Spinal cord (tissue), 10 donors: ENCODE results near the gene CRYBB3. TPM values are rescaled to one million over a fixed set of nuclear protein-coding genes. Genes with fewer than 3 reads are reported as not detected.

Experiments used
- DNase-seq, 6 donors: peaks; one replicate each; pipeline versions ENCODE4 v3.0.0 to v3.0.0-alpha.2; 2013 to 2015; ENCODE audit warnings: low spot score in 6 of 6, low read depth in 4 of 6
- H3K27ac ChIP-seq: one replicate; pipeline ENCODE4 v1.5.1; 2013; ENCODE audit warnings: low read depth, low read length, control low read depth
- H3K27me3 ChIP-seq: one replicate; pipeline ENCODE4 v1.6.1; 2013; ENCODE audit warnings: low read length; ENCODE audit not compliant: control insufficient read depth, insufficient read depth
- H3K36me3 ChIP-seq: one replicate; pipeline ENCODE4 v1.6.1; 2013; ENCODE audit warnings: low read length; ENCODE audit not compliant: control insufficient read depth, insufficient read depth
- H3K4me1 ChIP-seq: one replicate; pipeline ENCODE4 v1.6.1; 2013; ENCODE audit warnings: low read length; ENCODE audit not compliant: control insufficient read depth, insufficient read depth
- H3K4me3 ChIP-seq: one replicate; pipeline ENCODE4 v1.5.1; 2013; ENCODE audit warnings: low read depth, low read length, control low read depth
- H3K9me3 ChIP-seq: one replicate; pipeline ENCODE4 v1.6.1; 2013; ENCODE audit warnings: low read length; ENCODE audit not compliant: control insufficient read depth, insufficient read depth
- WGBS: methylation state at CpG from one replicate; pipeline ENCODE4 v1.1.5; 2013; ENCODE audit warnings: missing lambda C conversion rate; ENCODE audit not compliant: insufficient coverage; 5-methylcytosine and 5-hydroxymethylcytosine counted together
- long read RNA-seq, 4 donors: transcript quantifications; one replicate each; lab custom pipeline, GENCODE V29; 2026
- polyA plus RNA-seq, 2 donors: library from polyadenylated mRNA; unstranded; fragments of 120-200 nt; gene quantifications; one replicate each; pipeline ENCODE4 v1.2.1, GENCODE V29; 2013; ENCODE audit not compliant: insufficient read length in 2 of 2
- total RNA-seq, 2 donors: library from RNA; depleted of rRNA in 1 of 2; stranded (reverse); fragments of 120-200 nt in 1 of 2; fragments of >200 nt in 1 of 2; gene quantifications; one replicate each; pipeline versions ENCODE4 v1.2.3 to v1.2.4, GENCODE V29; 2013 to 2014
- donor health status: healthy.

Gene CRYBB3
- total RNA-seq: under 1 TPM in 1 of 2 donors, not detected in 1; 0.28 TPM
- 1 to 10 TPM in 1 of 2 donors, under 1 TPM in 1; 0.60 to 1.6 TPM for polyA plus RNA-seq
- long read RNA-seq, donor 1: 0 reads
- long read RNA-seq, donor 2: 0 reads
- long read RNA-seq, donor 3: 0 reads
- long read RNA-seq, donor 4: 0 reads

DNA sequence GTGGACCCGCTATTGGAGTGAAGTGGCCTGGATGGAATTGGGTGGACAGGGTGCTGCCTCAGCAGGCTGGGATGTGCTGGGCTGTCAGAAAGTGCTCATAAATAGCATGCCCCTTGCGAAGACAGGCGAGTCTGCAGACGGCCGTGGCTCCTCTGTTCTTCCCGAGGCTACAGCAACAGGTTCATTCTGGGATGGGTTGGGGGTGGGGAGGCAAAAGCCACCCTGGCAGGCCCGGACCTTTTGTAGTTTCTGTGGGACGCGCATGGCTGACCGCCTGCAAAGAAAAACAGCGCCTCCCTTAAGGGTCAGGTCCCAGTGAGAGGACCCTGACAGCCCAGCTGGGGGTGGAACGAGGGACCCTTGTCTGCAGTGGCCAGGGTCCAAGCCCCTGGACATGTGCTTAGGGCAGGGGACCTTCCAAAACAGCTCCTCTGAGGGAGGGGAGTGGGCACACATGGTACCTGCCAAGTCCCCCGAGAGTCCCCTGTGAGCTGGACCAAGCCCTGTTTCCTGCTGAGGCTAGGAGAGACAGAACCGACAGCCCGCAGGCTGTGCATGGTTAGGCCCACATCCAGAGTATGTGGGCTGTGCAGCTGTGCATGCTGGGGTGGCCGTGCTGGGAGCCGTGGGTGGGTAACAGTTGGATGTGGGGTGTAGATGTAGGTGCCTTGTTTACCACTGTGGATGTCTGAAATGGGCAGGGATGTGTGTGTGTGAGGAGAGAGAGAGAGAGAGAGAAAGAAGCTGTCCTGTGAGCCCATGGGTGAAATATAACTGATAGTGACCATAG, at the start of gene CRYBB3:
CRYBB3 (plus strand) TSS at position 128 of the 790 bp plus-strand sequence. CDS start 1,539 bp downstream, outside the sequence.
- WGBS: 51% methylated on average over 17 of the region's 17 CpGs
- Histone ChIP-seq H3K9me3 (no peaks in the 10 kb centered on the region), H3K27me3 (no peaks in the 10 kb centered on the region), H3K36me3 (peaks cover 14% of the 10 kb centered on the region), H3K4me1 (peaks cover 7% of the 10 kb centered on the region), H3K27ac (no peak within 1 kb of the TSS), H3K4me3 (no peak within 1 kb of the TSS)
- DNase-seq: no peak

DNA sequence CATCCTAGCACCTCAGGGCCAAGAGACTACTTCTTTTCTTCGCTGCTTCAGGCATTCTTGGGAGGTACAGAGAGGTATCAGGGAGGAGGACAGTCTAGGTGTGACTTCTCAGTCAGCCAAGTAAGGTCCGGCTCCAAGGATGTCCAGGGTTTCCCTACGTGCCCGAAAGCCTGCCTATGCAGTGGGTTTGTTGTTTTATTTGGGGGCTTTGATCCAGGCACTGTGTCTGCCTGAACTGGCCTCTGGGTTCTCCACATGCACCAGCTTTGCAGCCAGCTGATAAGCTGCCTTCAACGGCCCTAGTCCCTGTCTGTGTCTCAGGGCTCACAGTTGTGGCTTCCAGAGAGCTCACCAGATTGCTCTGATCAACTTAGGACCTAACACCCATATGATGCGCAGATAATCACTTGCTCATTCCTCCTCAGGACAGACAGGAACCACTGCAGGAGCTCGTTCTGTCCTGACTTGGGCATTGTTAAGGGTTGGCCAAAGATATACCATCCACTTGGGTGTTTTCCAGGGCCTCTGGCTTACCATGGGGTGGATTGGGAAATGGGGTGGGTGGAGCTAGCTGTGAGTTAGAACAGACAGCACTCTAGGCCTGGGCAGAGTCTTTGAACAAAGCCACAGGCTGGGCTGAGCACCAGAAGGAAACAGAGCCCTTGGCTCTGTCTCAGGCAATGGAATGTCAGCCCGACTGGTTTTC, 45.5 kb upstream of the CRYBB3 start:
- H3K36me3 ChIP-seq: no peaks in the 10 kb centered on the region
- peaks cover 25% of the 10 kb centered on the region for H3K4me1 ChIP-seq
- H3K4me3 ChIP-seq: no peak overlapping the region
- no peaks in the 10 kb centered on the region for H3K9me3 ChIP-seq
- peak in 3 of 6 donors; percentile 11 to 54 (median 15) for DNase-seq
- H3K27me3 ChIP-seq: no peaks in the 10 kb centered on the region
- H3K27ac ChIP-seq: peak overlapping the region; percentile 25
- 66% methylated on average over 8 of the region's 8 CpGs for WGBS

DNA sequence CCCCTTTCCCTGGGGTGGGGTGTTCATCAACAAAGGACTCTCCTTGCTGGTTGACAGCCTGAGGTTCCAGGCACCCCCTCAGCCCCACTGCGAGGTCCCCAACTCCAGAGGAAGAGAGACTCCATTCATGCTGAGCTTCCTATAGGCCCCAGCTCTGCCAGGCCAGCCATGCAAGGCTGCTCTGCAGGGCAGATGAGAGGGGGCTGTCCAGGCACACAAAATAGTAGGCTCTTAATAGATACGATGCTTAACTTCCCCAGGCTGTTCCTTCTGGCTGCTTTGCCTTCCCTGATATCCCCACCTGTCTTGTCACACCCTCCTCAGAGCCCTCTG, 45.0 kb upstream of the CRYBB3 start:
- Histone ChIP-seq H3K4me1 (peaks cover 22% of the 10 kb centered on the region), H3K27me3 (no peaks in the 10 kb centered on the region), H3K4me3 (no peak overlapping the region), H3K36me3 (no peaks in the 10 kb centered on the region), H3K9me3 (no peaks in the 10 kb centered on the region), H3K27ac (no peak overlapping the region)
- no peak for DNase-seq
- WGBS: 31% methylated on average over 1 of the region's 2 CpGs

DNA sequence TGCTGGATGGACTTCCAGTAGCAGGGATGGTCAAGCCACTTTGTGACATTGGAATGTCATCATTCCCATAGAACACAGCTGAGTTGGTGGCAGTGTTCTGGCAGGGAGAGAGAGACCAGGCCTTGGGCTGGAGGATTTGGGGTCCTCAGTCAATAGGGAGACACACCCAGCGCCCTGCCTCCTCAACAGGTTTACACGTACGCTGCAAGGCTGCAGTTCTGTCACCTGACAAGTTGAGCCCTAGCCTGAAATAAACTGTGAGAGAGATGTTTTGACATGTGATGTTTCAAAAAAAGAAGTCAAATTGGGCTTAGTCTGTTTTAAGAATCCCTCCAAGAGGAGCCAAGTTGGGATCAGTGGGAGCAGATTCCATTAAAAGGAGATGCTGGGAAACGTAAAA, 42.9 kb upstream of the CRYBB3 start:
- Histone ChIP-seq H3K27me3 (no peaks in the 10 kb centered on the region), H3K36me3 (peaks cover 11% of the 10 kb centered on the region), H3K4me1 (peaks cover 18% of the 10 kb centered on the region), H3K4me3 (no peak overlapping the region), H3K9me3 (no peaks in the 10 kb centered on the region), H3K27ac (no peak overlapping the region)
- no peak for DNase-seq
- WGBS: 92% methylated on average over 3 of the region's 4 CpGs

DNA sequence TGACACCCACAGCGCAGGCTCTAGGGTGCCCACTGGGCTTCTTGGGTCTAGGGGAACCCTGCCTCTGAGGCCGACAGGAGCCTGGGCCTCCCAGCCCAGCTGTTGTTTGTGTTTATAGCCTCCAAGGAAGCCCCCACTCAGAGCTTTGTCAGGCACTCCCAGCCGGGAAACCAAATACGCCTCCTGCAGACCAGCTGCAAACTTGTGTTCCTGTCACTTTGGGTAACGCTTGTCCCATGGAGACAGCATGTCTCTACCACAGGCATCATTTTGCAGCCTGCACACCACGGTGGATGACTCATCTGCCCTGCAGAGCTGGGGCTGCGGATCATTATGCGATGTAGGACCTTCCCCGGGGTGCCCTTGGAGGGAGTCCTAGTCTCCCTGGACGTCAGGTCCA, 40.6 kb upstream of the CRYBB3 start:
- Histone ChIP-seq H3K9me3 (no peaks in the 10 kb centered on the region), H3K4me3 (no peak overlapping the region), H3K4me1 (peaks cover 12% of the 10 kb centered on the region), H3K27me3 (no peaks in the 10 kb centered on the region), H3K36me3 (peaks cover 11% of the 10 kb centered on the region), H3K27ac (no peak overlapping the region)
- DNase-seq: no peak
- WGBS: 59% methylated on average over 9 of the region's 10 CpGs

DNA sequence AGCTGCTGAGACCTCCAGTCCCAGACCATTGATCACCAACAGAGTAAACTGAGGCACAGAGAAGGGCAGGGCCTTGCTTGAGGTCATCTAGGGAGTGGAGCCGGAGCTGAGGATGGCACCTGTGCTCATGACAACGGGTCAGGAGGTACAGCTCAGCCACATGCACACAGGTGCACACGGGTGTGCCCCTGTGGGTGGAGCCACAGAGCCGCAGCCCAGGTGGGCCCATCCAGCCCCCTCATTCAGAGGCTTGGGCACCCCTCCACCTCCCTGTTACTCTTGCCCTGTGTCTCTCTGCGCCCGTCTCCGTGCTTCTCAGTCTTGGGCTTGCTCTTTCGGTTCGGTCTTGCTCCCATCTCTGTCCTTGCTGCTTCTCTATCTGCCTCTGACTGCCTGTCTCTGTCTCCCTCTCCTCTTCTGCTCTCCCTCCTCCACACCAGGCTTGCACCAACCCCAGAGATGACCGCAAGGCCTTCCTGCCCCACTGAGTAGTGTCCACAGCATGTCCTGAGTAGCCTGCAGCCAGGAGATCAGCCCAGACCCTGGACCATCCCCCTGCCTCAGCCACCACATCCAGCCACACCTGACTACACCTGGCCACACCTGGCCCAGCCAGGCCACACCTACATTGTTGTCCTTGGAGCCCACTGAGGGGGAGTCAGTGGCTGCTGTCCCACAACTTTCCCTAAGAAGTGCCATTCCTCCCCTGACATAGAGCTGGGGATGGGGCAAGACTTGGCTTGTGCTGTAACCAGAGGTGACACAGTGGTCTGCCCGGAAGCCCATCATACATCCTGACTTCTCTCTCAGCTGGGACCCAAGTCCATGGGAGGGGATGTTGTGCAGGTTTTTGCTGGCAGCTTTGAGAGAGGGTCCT, 39.3 kb upstream of the CRYBB3 start:
- WGBS: 91% methylated on average over 11 of the region's 11 CpGs
- Histone ChIP-seq H3K9me3 (no peaks in the 10 kb centered on the region), H3K36me3 (peaks cover 11% of the 10 kb centered on the region), H3K27me3 (no peaks in the 10 kb centered on the region), H3K27ac (no peak overlapping the region), H3K4me3 (no peak overlapping the region), H3K4me1 (peaks cover 7% of the 10 kb centered on the region)
- no peak for DNase-seq

DNA sequence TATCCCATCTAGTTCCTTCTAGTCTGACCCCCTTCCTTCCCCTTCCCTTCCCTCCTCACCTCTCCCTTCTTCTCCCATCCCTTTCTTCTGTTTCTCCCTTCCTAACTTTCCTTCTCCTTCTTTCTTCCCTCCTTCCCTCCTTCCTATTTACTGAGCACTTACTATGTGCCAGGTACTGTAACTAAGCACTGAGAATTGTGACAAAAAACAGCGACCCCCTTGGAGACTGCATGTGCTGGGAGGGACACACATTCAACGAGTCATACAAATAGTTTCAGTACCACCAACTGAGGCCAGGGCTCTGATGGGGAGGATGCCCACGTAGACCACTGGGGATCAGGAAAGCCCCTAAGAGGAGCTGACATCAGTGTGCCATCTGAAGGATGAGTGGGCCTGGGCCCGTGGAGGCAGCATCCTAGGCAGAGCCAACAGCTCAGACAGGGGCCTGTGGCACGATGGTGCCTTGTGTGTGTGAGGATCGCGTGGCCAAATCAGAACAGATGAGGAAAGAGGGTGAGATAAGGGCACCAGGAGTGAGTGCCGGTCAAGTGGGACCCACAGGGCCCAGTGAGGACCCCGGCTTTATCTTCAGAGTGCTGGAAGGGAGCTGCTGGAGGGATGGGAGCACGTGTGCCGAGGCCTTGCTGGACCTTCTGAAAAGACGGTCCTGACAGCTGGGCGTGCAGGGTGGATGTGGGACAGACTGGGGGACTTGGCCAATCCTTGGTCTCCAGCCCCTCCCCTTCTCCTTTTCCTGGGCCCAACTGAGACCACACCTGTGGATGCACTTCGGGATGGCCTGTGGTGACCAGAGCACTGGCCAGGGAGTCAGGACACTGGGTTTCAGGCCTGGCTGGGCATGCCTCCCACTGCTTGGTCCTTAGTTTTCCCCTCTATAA, 38.4 kb upstream of the CRYBB3 start:
- Histone ChIP-seq H3K27ac (no peak overlapping the region), H3K9me3 (no peaks in the 10 kb centered on the region), H3K4me3 (no peak overlapping the region), H3K27me3 (no peaks in the 10 kb centered on the region), H3K36me3 (peaks cover 15% of the 10 kb centered on the region), H3K4me1 (peaks cover 7% of the 10 kb centered on the region)
- WGBS: 89% methylated on average over 12 of the region's 14 CpGs
- DNase-seq: no peak

DNA sequence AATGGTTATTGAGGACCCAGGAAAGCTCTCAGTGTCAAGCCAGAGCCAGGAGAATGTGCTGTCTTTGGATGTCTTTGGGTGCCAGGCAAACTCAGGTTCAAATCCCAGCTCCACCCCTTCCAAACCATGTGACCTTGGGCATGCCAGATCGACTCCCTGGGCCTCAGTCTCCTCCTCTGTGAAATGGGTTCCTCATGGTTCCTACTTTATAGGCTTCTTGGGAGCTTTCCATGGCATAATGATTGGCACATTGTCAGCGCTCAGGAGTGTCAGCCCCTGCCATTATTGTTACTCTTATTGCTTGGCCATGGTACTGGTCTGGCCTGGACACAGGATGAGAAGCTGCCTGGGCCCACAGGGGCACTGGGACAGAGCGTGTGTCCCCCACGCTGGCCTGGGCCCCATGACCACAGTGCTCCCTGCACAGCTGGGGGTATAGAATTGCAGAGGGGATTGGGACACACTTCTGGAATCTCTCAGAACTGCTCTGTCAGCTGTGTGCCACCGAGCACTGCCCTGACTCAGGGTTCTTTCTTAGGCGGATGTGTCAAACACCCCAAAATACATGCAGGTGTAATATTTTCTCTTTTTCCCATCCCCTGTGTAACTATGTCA, 37.6 kb upstream of the CRYBB3 start:
- H3K4me1 ChIP-seq: peaks cover 7% of the 10 kb centered on the region
- DNase-seq: no peak
- no peaks in the 10 kb centered on the region for H3K27me3 ChIP-seq
- H3K4me3 ChIP-seq: no peak overlapping the region
- WGBS: 93% methylated on average over 4 of the region's 6 CpGs
- H3K36me3 ChIP-seq: peaks cover 15% of the 10 kb centered on the region
- no peak overlapping the region for H3K27ac ChIP-seq
- H3K9me3 ChIP-seq: no peaks in the 10 kb centered on the region
